Mesodermal cell (in vitro differentiated cells): ENCODE data around the gene TNFRSF17.
A peak's percentile ranks its signal among the peaks of the same experiment; 100 is the strongest.

Experiments used
- H3K27ac ChIP-seq: 2 replicates; pipeline ENCODE4 v1.7.0; 2013; ENCODE audit warnings: mild to moderate bottlenecking, low read depth, low read length, moderate library complexity; ENCODE audit not compliant: severe bottlenecking
- H3K36me3 ChIP-seq: 2 replicates; pipeline ENCODE4 v1.7.1; 2013; ENCODE audit warnings: mild to moderate bottlenecking, low read length, moderate library complexity; ENCODE audit not compliant: control insufficient read depth, insufficient read depth
- H3K4me1 ChIP-seq: one replicate; pipeline ENCODE4 v1.7.1; 2013; ENCODE audit warnings: mild to moderate bottlenecking, low read length; ENCODE audit not compliant: insufficient read depth, control insufficient read depth, poor library complexity, severe bottlenecking
- H3K4me3 ChIP-seq: 2 replicates; pipeline ENCODE4 v1.7.0; 2013; ENCODE audit warnings: low read length, control low read depth, mild to moderate bottlenecking; ENCODE audit not compliant: insufficient read depth, poor library complexity, severe bottlenecking; ENCODE audit errors: extremely low read depth
- H3K9me3 ChIP-seq: 2 replicates; pipeline ENCODE4 v1.7.1; 2013; ENCODE audit warnings: mild to moderate bottlenecking, low read length, moderate library complexity; ENCODE audit not compliant: control insufficient read depth
- WGBS, 2 experiments: methylation state at CpG; one replicate each; pipeline ENCODE4 v1.1.5; 2013; ENCODE audit warnings: missing lambda C conversion rate in 2 of 2; ENCODE audit not compliant: insufficient coverage in 2 of 2; 5-methylcytosine and 5-hydroxymethylcytosine counted together

TNFRSF17 gene

GRCh38 chr16:11972128-11972527 lies 7.1 kb downstream of the TNFRSF17 start:
- Histone ChIP-seq H3K4me1 (no peaks in the 10 kb centered on the region), H3K9me3 (no peaks in the 10 kb centered on the region), H3K27ac (no peak overlapping the region), H3K4me3 (no peak overlapping the region), H3K36me3 (no peaks in the 10 kb centered on the region)
- 78 to 80% methylated on average over 10 of the region's 11 CpGs for WGBS, 2 experiments

- H3K27ac ChIP-seq = no peak overlapping the region
- 100% methylated on average over 2 of the region's 5 CpGs; no CpG with 5 or more reads in 1 of the 2 experiments for WGBS, 2 experiments
Observed at GRCh38 chr16:11973070-11973469, 8.1 kb downstream of the TNFRSF17 start.

GRCh38 chr16:11976850-11977375 lies 11.9 kb downstream of the TNFRSF17 start:
- Histone ChIP-seq H3K9me3 (no peaks in the 10 kb centered on the region), H3K4me3 (peak overlapping the region; percentile 98), H3K4me1 (peaks cover 9% of the 10 kb centered on the region), H3K36me3 (no peaks in the 10 kb centered on the region), H3K27ac (no peak overlapping the region)
- 0 to 1% methylated on average over 18 to 21 of the region's 22 CpGs for WGBS, 2 experiments

More at GRCh38 chr16:11973070-11973469, 8.1 kb downstream of the TNFRSF17 start:
- H3K4me3 ChIP-seq = no peak overlapping the region
- H3K4me1 ChIP-seq = peaks cover 2% of the 10 kb centered on the region
- H3K9me3 ChIP-seq = no peaks in the 10 kb centered on the region
- H3K36me3 ChIP-seq = no peaks in the 10 kb centered on the region

GRCh38 chr16:11977376-11978041 lies 12.5 kb downstream of the TNFRSF17 start:
- no peak overlapping the region for H3K27ac ChIP-seq
- 57 to 66% methylated on average over 6 to 7 of the region's 12 CpGs for WGBS, 2 experiments
- no peaks in the 10 kb centered on the region for H3K36me3 ChIP-seq
- peaks cover 13% of the 10 kb centered on the region for H3K4me1 ChIP-seq
- H3K4me3 ChIP-seq = peak overlapping the region; percentile 98
- H3K9me3 ChIP-seq = no peaks in the 10 kb centered on the region

- Histone ChIP-seq H3K4me3 (no peak overlapping the region), H3K4me1 (peaks cover 13% of the 10 kb centered on the region), H3K27ac (no peak overlapping the region), H3K9me3 (no peaks in the 10 kb centered on the region), H3K36me3 (no peaks in the 10 kb centered on the region)
- WGBS, 2 experiments = 83 to 100% methylated on average over 1 of the region's 2 CpGs
Observed at GRCh38 chr16:11978080-11978479, 13.1 kb downstream of the TNFRSF17 start.

- no peaks in the 10 kb centered on the region for H3K36me3 ChIP-seq
- peaks cover 13% of the 10 kb centered on the region for H3K4me1 ChIP-seq
- H3K4me3 ChIP-seq = no peak overlapping the region
- no peaks in the 10 kb centered on the region for H3K9me3 ChIP-seq
- WGBS, 2 experiments = 86 to 100% methylated on average over 1 to 6 of the region's 9 CpGs
- no peak overlapping the region for H3K27ac ChIP-seq
Observed at GRCh38 chr16:11979013-11979672, 14.1 kb downstream of the TNFRSF17 start.

- Histone ChIP-seq H3K4me1 (peaks cover 13% of the 10 kb centered on the region), H3K4me3 (no peak overlapping the region)
- 92 to 95% methylated on average over 2 to 3 of the region's 5 CpGs for WGBS, 2 experiments
Observed at GRCh38 chr16:11980136-11980844, 15.3 kb downstream of the TNFRSF17 start.

GRCh38 chr16:11985250-11985649 lies 20.2 kb downstream of the TNFRSF17 start:
- Histone ChIP-seq H3K4me1 (peaks cover 5% of the 10 kb centered on the region), H3K27ac (no peak overlapping the region), H3K36me3 (no peaks in the 10 kb centered on the region), H3K4me3 (no peak overlapping the region), H3K9me3 (no peaks in the 10 kb centered on the region)
- 82 to 94% methylated on average over 4 of the region's 5 CpGs for WGBS, 2 experiments

More at GRCh38 chr16:11980136-11980844, 15.3 kb downstream of the TNFRSF17 start:
- Histone ChIP-seq H3K27ac (no peak overlapping the region), H3K9me3 (no peaks in the 10 kb centered on the region), H3K36me3 (no peaks in the 10 kb centered on the region)

- 87 to 94% methylated on average over 5 to 6 of the region's 12 CpGs for WGBS, 2 experiments
- no peaks in the 10 kb centered on the region for H3K9me3 ChIP-seq
- peaks cover 5% of the 10 kb centered on the region for H3K4me1 ChIP-seq
- no peak overlapping the region for H3K27ac ChIP-seq
- no peaks in the 10 kb centered on the region for H3K36me3 ChIP-seq
- H3K4me3 ChIP-seq = no peak overlapping the region
Observed at GRCh38 chr16:11986521-11987057, 21.6 kb downstream of the TNFRSF17 start.

- Histone ChIP-seq H3K36me3 (no peaks in the 10 kb centered on the region), H3K4me3 (no peak overlapping the region), H3K4me1 (no peaks in the 10 kb centered on the region), H3K9me3 (no peaks in the 10 kb centered on the region), H3K27ac (no peak overlapping the region)
- WGBS, 2 experiments = 32 to 50% methylated on average over 2 of the region's 5 CpGs
Observed at GRCh38 chr16:11988258-11988978, 23.4 kb downstream of the TNFRSF17 start.
